Left ventricle myocardium superior (tissue), 1 donor: Measurements from ENCODE around the gene NELFB. TPM values are rescaled to one million over a fixed set of nuclear protein-coding genes. Genes with fewer than 3 reads are reported as not detected.
"Not testable (repeated sequence)": the region's sequence is repeated elsewhere in the genome, so short reads cannot be mapped to it uniquely, and the experiment has no call there.

Experiments used
- ATAC-seq: fragments of 200-7000 bp; cut with Tn5 transposase; one replicate; pipeline ENCODE4 v1.9.1; 2020; ENCODE audit warnings: mild to moderate bottlenecking, moderate library complexity
- DNase-seq: peaks from one replicate; pipeline ENCODE4 v3.0.0-alpha.2; 2020
- intact Hi-C: fragments of 100-400 bp; cut with micrococcal nuclease; formaldehyde crosslinking; loops from one replicate; pipeline ENCODE4 v1.11.0; 2022
- total RNA-seq: library from RNA; stranded (reverse); fragmentation: NEBNext Ultra II Directional; extraction: Animal tissue kit (Norgen Biotek cat#: 25700); gene quantifications from one replicate; pipeline ENCODE4 v1.2.1, GENCODE V29; 2021
- donor health status: DM: no; HTN: yes; CAD: no; lungs with severe emphysema.

Gene NELFB
- total RNA-seq, 1 donor from 2014 or later = 43.6 TPM

GRCh38 chr9:137243626-137244485, 11.3 kb upstream of the NELFB start:
- no peak for DNase-seq
- intact Hi-C loops = no loop called here
- no peak for ATAC-seq

- DNase-seq (peak; percentile 27), ATAC-seq (no peak)
- intact Hi-C loops = no loop called here
Observed at GRCh38 chr9:137244486-137245449, 10.4 kb upstream of the NELFB start.

- intact Hi-C loops = no loop called here
- DNase-seq (no peak), ATAC-seq (no peak)
Observed at GRCh38 chr9:137245450-137246421, 9.4 kb upstream of the NELFB start.

- ATAC-seq (no peak), DNase-seq (no peak)
- intact Hi-C loops = no loop called here
Observed at GRCh38 chr9:137247135-137247915, 7.8 kb upstream of the NELFB start.

GRCh38 chr9:137247916-137248175, 7.3 kb upstream of the NELFB start:
- DNase-seq (no peak), ATAC-seq (no peak)
- intact Hi-C loops = no loop called here

- DNase-seq (peak; percentile 74), ATAC-seq (peak; percentile 58)
- intact Hi-C loops = no loop called here
Observed at GRCh38 chr9:137250329-137251193, 4.6 kb upstream of the NELFB start.

GRCh38 chr9:137251194-137251461, 4.0 kb upstream of the NELFB start, which contains the start of gene STPG3:
STPG3 (plus strand) TSS chr9:137251286; CDS start chr9:137251287, 1 bp downstream.
- intact Hi-C loops = no loop called here
- no peak for DNase-seq
- no peak for ATAC-seq

- ATAC-seq = no peak
- no peak for DNase-seq
- intact Hi-C loops = no loop called here
Observed at GRCh38 chr9:137251490-137252268, 3.4 kb upstream of the NELFB start.

- DNase-seq = no peak
- intact Hi-C loops = no loop called here
Observed at GRCh38 chr9:137252555-137253506, 2.3 kb upstream of the NELFB start.

GRCh38 chr9:137253717-137254623, 1.2 kb upstream of the NELFB start:
- DNase-seq (no peak), ATAC-seq (no peak)
- intact Hi-C loops = no loop called here

More at GRCh38 chr9:137252555-137253506, 2.3 kb upstream of the NELFB start:
- no peak for ATAC-seq

GRCh38 chr9:137255448-137256114, 454 bp downstream of the NELFB start:
- DNase-seq (no peak), ATAC-seq (peak; percentile 13)
- intact Hi-C loops = no loop called here

- no peak for ATAC-seq
- intact Hi-C loops = no loop called here
- no peak for DNase-seq
Observed at GRCh38 chr9:137256362-137256761, 1.2 kb downstream of the NELFB start.

GRCh38 chr9:137256856-137257255, 1.7 kb downstream of the NELFB start:
- intact Hi-C loops = no loop called here
- DNase-seq (no peak), ATAC-seq (no peak)

- intact Hi-C loops, DNase-seq: not testable (repeated sequence)
Observed at GRCh38 chr9:137262173-137262908, 7.2 kb downstream of the NELFB start.

More at GRCh38 chr9:137262173-137262908, 7.2 kb downstream of the NELFB start:
- ATAC-seq = not testable (repeated sequence)
